GM10266 (cell line): Measurements from ENCODE around the gene MORF4L1.
"Not testable (repeated sequence)": the region's sequence is repeated elsewhere in the genome, so short reads cannot be mapped to it uniquely, and the experiment has no call there.

Experiments used
- DNase-seq: peaks from one replicate; pipeline ENCODE4 v3.0.0; 2012; ENCODE audit errors: extremely low spot score
- CTCF ChIP-seq: IDR thresholded peaks from 2 replicates; pipeline ENCODE4 v1.5.1; 2012; ENCODE audit warnings: mild to moderate bottlenecking, low read depth; ENCODE audit not compliant: control insufficient read depth, insufficient read depth; ENCODE audit errors: missing control alignments

The MORF4L1 gene

GRCh38 chr15:78925956-78926743 lies 53.5 kb downstream of the MORF4L1 start:
- TF ChIP-seq CTCF = no peak
- DNase-seq = no peak

- DNase-seq = no peak
- TF ChIP-seq CTCF = no peak
Measured at GRCh38 chr15:78927077-78927790, 54.5 kb downstream of the MORF4L1 start.

- DNase-seq = not testable (repeated sequence)
Measured at GRCh38 chr15:78928176-78928575, 55.5 kb downstream of the MORF4L1 start.

- TF ChIP-seq CTCF = no peak
- no peak for DNase-seq
Measured at GRCh38 chr15:78928616-78929093, 56.0 kb downstream of the MORF4L1 start.

GRCh38 chr15:78929536-78930264 lies 57.0 kb downstream of the MORF4L1 start:
- DNase-seq = no peak
- TF ChIP-seq CTCF = no peak

GRCh38 chr15:78930577-78931388 lies 58.1 kb downstream of the MORF4L1 start:
- no peak for DNase-seq

More at GRCh38 chr15:78930577-78931388, 58.1 kb downstream of the MORF4L1 start:
- TF ChIP-seq CTCF = no peak
